Jurkat, Clone E6-1 (cell line): Measurements from ENCODE around the gene MEGF9.

ENCODE experiments used
- DNase-seq: peaks from one replicate; pipeline ENCODE4 v3.0.0-alpha.2; 2011; ENCODE audit warnings: low read depth, low spot score
- H3K4me3 ChIP-seq: 2 replicates; pipeline ENCODE4 v1.5.1; 2011; ENCODE audit warnings: mild to moderate bottlenecking, low read length, control low read depth, moderate library complexity

The MEGF9 gene

GRCh38 chr9:120710110-120710981 is 3.9 kb downstream of the MEGF9 start:
- no peak overlapping the region for H3K4me3 ChIP-seq
- no peak for DNase-seq

- DNase-seq = no peak
- no peak overlapping the region for H3K4me3 ChIP-seq
These were observed 5.6 kb downstream of the MEGF9 start for GRCh38 chr9:120708526-120709224.

DNA sequence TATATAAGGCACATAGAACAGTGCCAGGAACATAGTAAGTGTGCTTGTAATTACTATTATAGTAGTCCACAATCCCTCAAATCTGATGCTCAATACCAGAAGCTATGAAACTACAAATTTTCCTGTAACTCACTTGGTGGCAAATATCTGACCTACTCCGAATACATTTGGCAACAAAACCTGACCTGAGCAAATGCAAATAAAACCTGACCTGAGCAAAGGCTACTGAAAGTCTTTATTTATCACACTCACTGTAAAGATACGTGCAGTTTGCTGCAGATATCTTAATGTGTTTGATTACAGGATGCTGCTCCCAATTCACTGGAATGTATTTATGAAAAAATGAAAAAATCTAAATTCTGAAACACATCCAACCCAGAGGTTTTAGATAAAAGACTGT is 7.1 kb downstream of the MEGF9 start:
- no peak for DNase-seq
- no peak overlapping the region for H3K4me3 ChIP-seq

DNA sequence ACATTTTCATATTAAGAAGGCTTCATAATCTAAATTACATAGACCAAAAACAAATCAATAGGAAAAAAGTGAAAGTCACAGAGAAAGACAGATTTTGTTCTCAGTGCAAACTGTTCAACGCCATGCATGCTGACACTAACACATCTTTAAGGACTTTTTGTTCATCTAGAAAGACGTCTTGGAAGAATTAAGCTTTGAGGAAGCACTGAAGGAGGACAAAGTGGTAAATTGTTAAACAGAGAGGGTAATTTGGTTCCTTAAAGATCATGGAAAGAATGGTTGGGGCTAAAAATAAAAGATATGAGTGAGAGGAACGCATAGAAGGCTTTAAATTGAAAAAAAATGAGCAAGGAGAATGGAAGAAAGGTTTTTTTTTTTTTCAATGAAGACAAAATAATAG is 9.1 kb downstream of the MEGF9 start:
- DNase-seq = no peak
- no peak overlapping the region for H3K4me3 ChIP-seq

DNA sequence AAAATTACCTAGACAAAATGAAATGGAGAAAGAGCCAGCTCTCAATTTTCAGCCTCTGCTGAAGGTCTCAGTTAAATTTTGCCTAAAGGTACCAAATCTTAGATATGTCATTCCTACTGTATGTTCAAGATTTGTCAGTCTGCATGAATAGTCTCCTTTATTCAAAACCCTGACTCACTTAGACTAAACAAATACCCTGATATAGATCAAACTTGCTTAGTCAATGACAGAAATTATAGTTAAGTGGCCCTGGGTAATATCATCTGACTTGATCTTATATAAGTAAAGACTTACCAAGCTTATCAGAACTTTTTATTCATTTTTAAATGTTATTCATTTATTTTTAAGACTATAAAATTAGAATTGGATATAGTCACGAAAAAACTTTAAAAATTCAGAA is 12.2 kb downstream of the MEGF9 start:
- H3K4me3 ChIP-seq = no peak overlapping the region
- no peak for DNase-seq

DNA sequence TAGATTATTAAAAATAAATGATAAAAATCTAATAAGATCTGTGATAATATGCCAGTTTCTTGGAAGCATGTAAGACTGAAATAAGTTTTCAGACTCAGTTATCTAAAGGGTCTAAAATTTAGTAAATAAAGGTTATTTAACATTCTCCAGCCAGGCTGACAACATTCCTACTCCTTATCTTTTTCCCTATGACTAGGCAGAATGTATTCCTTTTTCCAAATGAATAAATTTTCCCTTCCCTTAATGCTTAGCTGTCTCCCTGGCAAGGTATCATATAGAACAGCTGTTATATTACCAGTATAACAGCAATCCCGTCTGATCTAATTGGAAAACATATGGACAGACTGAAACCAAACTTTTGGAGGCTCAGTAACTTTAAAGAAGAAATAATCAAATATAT is 13.0 kb downstream of the MEGF9 start:
- H3K4me3 ChIP-seq = no peak overlapping the region
- no peak for DNase-seq

- no peak overlapping the region for H3K4me3 ChIP-seq
- DNase-seq = no peak
These were observed 15.5 kb downstream of the MEGF9 start for GRCh38 chr9:120698766-120699165.

DNA sequence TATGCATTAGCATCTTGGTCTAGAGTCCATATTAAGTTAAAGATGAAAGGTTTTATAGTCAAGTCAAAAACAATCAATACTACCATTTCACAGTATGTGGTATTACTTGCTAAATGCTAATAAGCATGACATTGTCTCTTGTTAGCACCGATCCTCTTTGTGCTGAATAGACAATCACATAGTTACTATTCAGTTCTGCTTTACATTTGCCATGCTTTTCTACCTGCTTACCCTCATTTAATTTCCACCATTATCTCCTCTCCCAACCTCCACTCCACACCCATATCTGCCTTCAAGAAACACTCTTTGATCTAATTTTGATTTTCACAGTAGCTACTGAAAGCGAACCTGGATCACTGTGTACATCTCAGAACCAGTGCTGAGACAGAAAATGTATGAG is 16.8 kb downstream of the MEGF9 start:
- DNase-seq = no peak
- H3K4me3 ChIP-seq = no peak overlapping the region

DNA sequence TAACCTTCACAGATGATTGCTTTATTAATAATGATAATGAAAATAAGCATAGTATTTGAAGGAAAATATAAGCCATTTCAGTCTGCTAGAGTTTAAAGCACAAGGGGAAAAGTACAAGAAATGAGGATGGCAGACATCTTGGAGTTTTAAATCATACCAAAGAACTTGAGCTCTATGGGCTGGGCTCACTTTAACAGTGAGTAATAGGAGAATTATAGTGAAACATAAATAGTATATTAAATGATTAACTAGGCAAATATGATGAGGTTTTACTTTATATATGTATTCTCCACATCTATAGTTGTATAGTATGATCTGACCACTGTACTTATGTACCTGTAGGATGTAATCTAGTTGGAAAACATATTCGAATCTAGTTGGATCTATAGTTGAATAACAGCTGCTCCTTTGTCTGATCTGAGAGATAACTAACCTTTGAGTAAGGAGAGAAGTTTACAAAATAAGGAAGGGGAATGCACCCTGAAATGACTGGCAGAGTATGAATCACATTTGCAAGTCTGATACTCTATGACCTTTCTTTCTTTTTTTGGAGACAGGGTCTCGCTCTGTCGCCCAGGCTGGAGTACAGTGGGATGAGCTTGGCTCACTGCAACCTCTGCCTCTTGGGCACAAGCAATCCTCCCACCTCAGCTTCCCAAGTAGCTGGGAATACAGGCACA is 17.6 kb downstream of the MEGF9 start:
- H3K4me3 ChIP-seq = no peak overlapping the region
- DNase-seq = no peak

DNA sequence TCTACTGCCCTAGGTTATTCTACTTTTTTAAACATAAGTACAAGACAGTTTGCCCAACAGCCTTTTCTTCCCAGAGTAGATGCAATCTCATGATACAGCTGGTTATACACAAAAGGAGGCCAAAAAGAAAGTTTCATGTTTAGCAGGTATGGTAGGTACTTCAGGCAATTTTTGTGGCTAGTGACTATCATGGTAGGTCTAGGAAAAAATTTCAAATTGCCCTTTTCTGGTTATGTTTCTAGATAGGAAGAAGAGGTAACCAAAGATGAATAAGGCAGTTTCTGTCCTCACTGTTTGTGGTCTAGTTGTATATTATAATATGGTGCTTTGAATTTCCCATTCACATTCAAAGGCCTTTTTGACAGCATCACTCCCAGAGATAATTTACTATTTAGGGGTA is 19.7 kb downstream of the MEGF9 start:
- no peak overlapping the region for H3K4me3 ChIP-seq
- DNase-seq = no peak

GRCh38 chr9:120693700-120694008 is 20.6 kb downstream of the MEGF9 start:
- DNase-seq = no peak
- H3K4me3 ChIP-seq = no peak overlapping the region

- no peak overlapping the region for H3K4me3 ChIP-seq
- DNase-seq = no peak
These were observed 21.2 kb downstream of the MEGF9 start for GRCh38 chr9:120692901-120693699.

- H3K4me3 ChIP-seq = no peak overlapping the region
- no peak for DNase-seq
These were observed 23.9 kb downstream of the MEGF9 start for GRCh38 chr9:120690372-120690771.

GRCh38 chr9:120689860-120690259 is 24.4 kb downstream of the MEGF9 start:
- no peak for DNase-seq
- no peak overlapping the region for H3K4me3 ChIP-seq

- no peak overlapping the region for H3K4me3 ChIP-seq
- DNase-seq = no peak
These were observed 25.5 kb downstream of the MEGF9 start for GRCh38 chr9:120688758-120689157.

GRCh38 chr9:120683150-120683549 is 31.1 kb downstream of the MEGF9 start:
- DNase-seq = no peak
- no peak overlapping the region for H3K4me3 ChIP-seq

DNA sequence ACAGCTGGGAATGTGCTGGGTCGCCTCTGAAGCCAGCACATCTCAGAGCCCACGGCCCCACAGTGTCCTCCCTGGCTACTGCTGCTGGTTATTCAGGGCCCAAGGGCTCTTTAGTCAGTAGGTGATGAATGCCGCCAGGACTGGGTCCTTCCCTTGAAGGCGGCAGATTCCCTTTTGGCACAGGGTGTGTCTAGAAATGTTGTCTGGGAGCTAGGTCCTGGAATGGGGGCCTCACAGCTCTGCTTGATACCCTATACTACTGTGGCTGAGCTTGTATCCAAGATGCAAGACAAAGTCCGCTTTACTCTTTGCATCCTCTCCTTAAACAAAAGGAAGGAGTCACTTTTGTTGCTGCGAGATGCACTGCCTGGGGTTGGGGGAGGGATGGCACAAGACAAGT is 33.1 kb downstream of the MEGF9 start:
- no peak overlapping the region for H3K4me3 ChIP-seq
- no peak for DNase-seq

DNA sequence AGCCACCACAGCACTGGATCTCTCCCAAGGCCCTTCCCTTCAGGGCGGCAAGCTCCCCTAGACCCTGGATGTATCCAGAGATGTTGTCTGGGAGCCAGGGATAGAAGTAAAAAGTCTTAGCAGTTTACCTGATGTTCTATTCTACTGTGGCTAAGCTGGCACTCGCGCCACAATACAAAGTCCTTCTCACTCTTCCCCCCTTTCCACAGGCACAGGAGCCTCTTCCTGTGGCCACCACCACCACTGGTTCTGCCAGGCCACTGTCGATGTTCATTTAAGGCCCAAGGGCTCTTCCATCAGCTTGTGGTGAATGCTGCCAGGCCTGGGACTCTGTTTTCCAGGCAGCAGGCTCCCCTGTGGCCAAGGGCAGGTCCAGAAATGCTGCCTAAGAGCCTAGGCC is 33.7 kb downstream of the MEGF9 start:
- no peak for DNase-seq
- no peak overlapping the region for H3K4me3 ChIP-seq

DNA sequence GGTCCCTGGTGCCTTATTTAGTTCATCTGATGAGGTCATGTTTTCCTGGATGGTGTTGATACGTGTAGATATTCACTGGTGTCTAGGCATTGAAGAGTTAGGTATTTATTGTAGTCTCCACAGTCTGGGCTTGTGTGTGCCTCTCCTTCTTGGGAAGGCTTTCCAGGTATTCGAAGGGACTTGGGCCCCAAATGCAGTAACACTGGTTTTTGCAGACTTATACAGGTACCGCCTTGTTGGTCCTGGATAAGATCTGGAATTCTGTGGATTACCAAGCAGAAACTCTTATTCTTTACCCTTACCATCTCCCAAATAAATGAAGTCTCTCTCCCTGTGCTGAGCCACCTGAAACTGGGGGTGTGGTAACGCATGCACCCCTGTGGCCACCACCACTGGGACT is 34.1 kb downstream of the MEGF9 start:
- H3K4me3 ChIP-seq = no peak overlapping the region
- DNase-seq = no peak

- H3K4me3 ChIP-seq = no peak overlapping the region
- DNase-seq = no peak
These were observed 36.3 kb downstream of the MEGF9 start for GRCh38 chr9:120677965-120678364.
